Fibroblast of lung (primary cell): ENCODE results near the gene ZFYVE28. TPM values are rescaled to one million over a fixed set of nuclear protein-coding genes. Genes with fewer than 3 reads are reported as not detected.

Source experiments
- DNase-seq, 2 donors: peaks; one replicate each; pipeline versions ENCODE4 v3.0.0 to v3.0.0-alpha.2; 2010; ENCODE audit warnings: low read depth in 2 of 2
- H2AFZ ChIP-seq: 2 replicates; pipeline ENCODE4 v1.5.1; 2012; ENCODE audit warnings: low read length, control low read depth, inconsistent platforms
- H3K27ac ChIP-seq: 2 replicates; pipeline ENCODE4 v1.5.1; 2011; ENCODE audit warnings: low read length, control low read depth; ENCODE audit not compliant: insufficient read depth
- H3K27me3 ChIP-seq: 2 replicates; pipeline ENCODE4 v1.5.1; 2011; ENCODE audit warnings: mild to moderate bottlenecking, low read length; ENCODE audit not compliant: control insufficient read depth, insufficient read depth
- H3K36me3 ChIP-seq: 2 replicates; pipeline ENCODE4 v1.5.1; 2011; ENCODE audit warnings: low read length; ENCODE audit not compliant: control insufficient read depth, insufficient read depth
- H3K4me1 ChIP-seq: 2 replicates; pipeline ENCODE4 v1.5.1; 2011; ENCODE audit warnings: low read length; ENCODE audit not compliant: control insufficient read depth, insufficient read depth; ENCODE audit errors: extremely low read depth
- H3K4me2 ChIP-seq: 2 replicates; pipeline ENCODE4 v1.5.1; 2011; ENCODE audit warnings: low read length, control low read depth; ENCODE audit not compliant: insufficient read depth; ENCODE audit errors: extremely low read depth
- H3K4me3 ChIP-seq, 4 experiments: fragments of 200-600 bp in 1 of 4; sonication (generic) in 1 of 4; replicated peaks in 1 of 4; 2 replicates each; pipeline ENCODE4 v1.5.1; 2011 to 2016; ENCODE audit warnings: low read length in 4 of 4, low read depth in 3 of 4, mild to moderate bottlenecking in 3 of 4, control low read depth in 2 of 4, inconsistent platforms in 1 of 4, mixed read lengths in 1 of 4; ENCODE audit not compliant: insufficient read depth in 1 of 4; ENCODE audit errors: control extremely low read depth in 1 of 4
- H3K79me2 ChIP-seq: 2 replicates; pipeline ENCODE4 v1.5.1; 2012; ENCODE audit warnings: mild to moderate bottlenecking, low read length, inconsistent platforms; ENCODE audit not compliant: control insufficient read depth, insufficient read depth
- H3K9ac ChIP-seq: 2 replicates; pipeline ENCODE4 v1.5.1; 2011; ENCODE audit warnings: mild to moderate bottlenecking, low read length, control low read depth; ENCODE audit not compliant: insufficient read depth
- H3K9me3 ChIP-seq: 2 replicates; pipeline ENCODE4 v1.5.1; 2012; ENCODE audit warnings: low read depth, low read length; ENCODE audit not compliant: control insufficient read depth, insufficient read depth
- H4K20me1 ChIP-seq: 2 replicates; pipeline ENCODE4 v1.5.1; 2011; ENCODE audit warnings: low read length; ENCODE audit not compliant: control insufficient read depth, insufficient read depth; ENCODE audit errors: extremely low read depth
- CTCF ChIP-seq, 2 donors: IDR thresholded peaks in 1 of 2; conservative IDR thresholded peaks in 1 of 2; 1 replicate in 1 of 2; 2 replicates in 1 of 2; pipeline ENCODE4 v1.5.1; 2011 to 2012; ENCODE audit warnings: low read length in 2 of 2, control low read depth in 1 of 2, inconsistent platforms in 1 of 2, low read depth in 1 of 2, mild to moderate bottlenecking in 1 of 2
- EZH2 ChIP-seq: IDR thresholded peaks from 2 replicates; pipeline ENCODE4 v1.5.1; 2012; ENCODE audit warnings: low read length, control low read depth, mild to moderate bottlenecking; ENCODE audit errors: missing control alignments
- polyA plus RNA-seq, 2 donors: library from polyadenylated mRNA; depleted of rRNA in 1 of 2; stranded (reverse) in 1 of 2; unstranded in 1 of 2; fragments of >200 nt; gene quantifications; 2 replicates each; pipeline ENCODE4 v1.2.1, GENCODE V29; 2011 to 2012; ENCODE audit warnings: missing spikeins in 1 of 2
- total RNA-seq: library from RNA; depleted of rRNA; stranded (reverse); fragments of >200 nt; gene quantifications from 2 replicates; pipeline ENCODE4 v1.2.1, GENCODE V29; 2014

The ZFYVE28 gene
- total and polyA plus RNA-seq, 2 donors (not counting 1 experiment from before 2014, with no cell fraction given) = 2.4 to 11.6 TPM

DNA sequence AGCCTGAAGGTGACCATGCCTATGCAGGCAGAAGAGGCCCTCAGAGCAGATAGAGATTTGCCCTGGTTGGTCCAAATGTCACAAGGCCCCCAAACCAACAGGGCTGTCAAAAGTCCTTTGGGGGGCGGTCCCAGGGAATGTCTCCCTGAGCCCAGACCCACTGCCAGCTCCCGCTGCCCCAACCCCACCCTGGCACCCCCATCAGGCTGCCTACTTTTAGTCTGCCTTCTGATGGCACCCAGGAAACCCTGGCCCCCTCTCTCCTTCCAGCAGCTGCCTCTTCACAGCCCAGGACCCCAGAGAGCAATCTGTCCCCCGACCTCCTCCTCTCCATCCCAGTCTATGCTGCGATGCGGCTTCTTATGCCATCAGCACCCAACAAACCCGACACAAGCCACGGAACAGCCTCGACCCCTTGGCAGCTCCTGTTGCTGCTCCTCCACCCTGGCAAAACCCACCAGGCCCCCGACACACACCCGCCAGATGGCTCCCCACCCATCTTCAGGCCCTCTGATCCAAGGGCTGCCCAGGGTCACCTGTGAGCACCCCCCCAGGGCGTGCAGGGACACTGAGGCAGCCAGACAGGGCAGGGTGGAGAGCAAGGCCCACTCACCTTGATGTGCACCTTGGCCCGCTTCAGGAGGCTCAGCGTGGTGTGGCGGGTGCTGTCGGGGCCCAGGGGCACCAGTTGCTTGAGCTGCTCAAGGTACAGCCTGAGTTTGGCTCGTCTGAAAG is 166.5 kb downstream of the ZFYVE28 start:
- H3K4me1 ChIP-seq = peaks cover 4% of the 10 kb centered on the region
- no peak overlapping the region for H3K4me3 ChIP-seq
- H3K27me3 ChIP-seq = no peaks in the 10 kb centered on the region
- no peaks in the 10 kb centered on the region for H4K20me1 ChIP-seq
- no peak overlapping the region for H2AFZ ChIP-seq
- no peak for DNase-seq
- peaks cover 28% of the 10 kb centered on the region for H3K36me3 ChIP-seq
- H3K9ac ChIP-seq = no peak overlapping the region
- H3K27ac ChIP-seq = no peak overlapping the region
- H3K4me2 ChIP-seq = no peak overlapping the region
- H3K79me2 ChIP-seq = no peaks in the 10 kb centered on the region
- no peaks in the 10 kb centered on the region for H3K9me3 ChIP-seq
- no peak for TF ChIP-seq CTCF (conservative IDR thresholded peaks at IDR 0.05 in 1 of 2, IDR thresholded peaks at IDR 0.05 in 1 of 2; ENCODE audit: low read depth in 1 of 2, low read length in 2 of 2)
- TF ChIP-seq EZH2 = no peak

DNA sequence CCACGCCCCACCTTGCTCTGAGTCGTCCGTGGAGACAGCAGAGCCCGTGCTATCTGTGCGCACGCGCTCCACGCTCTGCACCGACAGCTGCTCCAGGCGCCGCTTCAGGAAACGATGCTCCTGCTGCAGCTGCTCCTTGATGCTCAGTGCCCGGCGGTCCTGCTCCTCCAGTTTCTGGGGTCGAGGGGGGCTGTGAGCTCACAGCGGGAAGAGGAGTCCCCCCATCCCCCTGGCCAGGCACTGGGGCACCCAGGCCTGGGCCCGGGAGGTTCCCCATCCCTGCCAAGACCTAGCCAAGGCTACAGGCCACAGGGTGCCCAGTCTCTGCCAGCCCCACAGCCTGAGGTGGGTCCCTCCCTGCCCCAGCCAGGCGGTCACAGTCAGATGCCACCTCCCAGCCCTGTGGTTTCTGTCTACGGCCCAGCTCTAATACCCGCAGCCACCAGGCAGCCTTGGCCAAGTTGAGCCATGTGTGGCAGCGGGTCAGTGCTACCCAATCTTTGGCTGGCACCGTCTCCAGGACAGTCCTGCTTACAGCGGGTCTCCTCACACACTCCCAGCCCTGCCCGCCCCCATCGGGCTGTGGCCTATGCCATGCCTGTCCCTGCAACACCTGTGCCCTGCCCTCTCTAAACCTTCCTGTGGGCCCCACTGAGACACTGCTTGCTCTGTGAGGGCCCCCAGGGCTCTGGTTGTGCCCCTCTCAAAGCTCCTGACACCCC is 167.2 kb downstream of the ZFYVE28 start:
- no peak for DNase-seq
- Histone ChIP-seq H3K27me3 (no peaks in the 10 kb centered on the region), H3K36me3 (peaks cover 28% of the 10 kb centered on the region), H3K9ac (no peak overlapping the region), H3K4me3 (no peak overlapping the region), H4K20me1 (no peaks in the 10 kb centered on the region), H3K27ac (no peak overlapping the region), H2AFZ (no peak overlapping the region), H3K9me3 (no peaks in the 10 kb centered on the region), H3K4me2 (no peak overlapping the region), H3K79me2 (no peaks in the 10 kb centered on the region), H3K4me1 (peaks cover 2% of the 10 kb centered on the region)
- no peak for TF ChIP-seq EZH2
- TF ChIP-seq CTCF (conservative IDR thresholded peaks at IDR 0.05 in 1 of 2, IDR thresholded peaks at IDR 0.05 in 1 of 2; ENCODE audit: low read depth in 1 of 2, low read length in 2 of 2) = no peak

DNA sequence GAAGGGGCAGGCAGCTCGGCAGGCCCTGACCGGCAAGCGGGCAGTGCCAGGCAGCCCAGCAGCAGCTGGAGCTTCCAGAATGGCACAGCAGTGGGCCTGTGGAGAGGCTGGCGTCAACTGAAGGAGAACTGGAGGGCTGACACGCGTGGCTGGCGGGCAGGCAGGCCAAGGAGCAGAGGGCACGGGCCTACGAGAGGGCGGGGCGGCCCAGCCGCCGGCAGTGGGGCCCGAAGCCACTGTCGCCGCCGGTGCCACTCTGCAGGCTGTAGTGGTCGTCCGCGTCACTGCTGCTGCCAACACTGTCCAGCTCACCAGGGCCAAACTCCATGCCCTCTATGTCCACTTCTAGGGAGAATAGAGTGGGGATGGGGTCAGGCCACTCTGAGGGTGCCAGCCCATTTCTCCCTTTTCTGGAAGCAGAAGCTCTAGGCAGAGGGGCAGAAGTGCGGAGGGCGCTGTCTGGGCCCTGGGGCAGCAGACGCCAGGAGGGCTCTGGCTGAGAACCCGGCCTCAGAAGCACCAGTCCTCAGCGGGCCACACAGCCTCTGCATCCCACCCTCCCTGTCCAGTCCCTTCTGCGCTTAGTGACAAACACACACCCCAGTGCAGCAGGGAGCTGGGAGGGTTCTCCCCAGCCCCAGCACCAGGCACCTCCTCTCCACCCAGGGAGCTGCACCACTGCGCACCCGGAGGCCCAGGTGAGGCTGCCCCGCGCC is 167.9 kb downstream of the ZFYVE28 start:
- no peak for DNase-seq

More for the DNA sequence above, 167.9 kb downstream of the ZFYVE28 start:
- Histone ChIP-seq H3K27ac (no peak overlapping the region), H4K20me1 (no peaks in the 10 kb centered on the region), H3K4me1 (no peaks in the 10 kb centered on the region), H3K27me3 (no peaks in the 10 kb centered on the region), H3K9me3 (no peaks in the 10 kb centered on the region), H2AFZ (no peak overlapping the region), H3K36me3 (peaks cover 25% of the 10 kb centered on the region), H3K79me2 (no peaks in the 10 kb centered on the region), H3K4me3 (no peak overlapping the region), H3K4me2 (no peak overlapping the region), H3K9ac (no peak overlapping the region)
- TF ChIP-seq CTCF (conservative IDR thresholded peaks at IDR 0.05 in 1 of 2, IDR thresholded peaks at IDR 0.05 in 1 of 2; ENCODE audit: low read depth in 1 of 2, low read length in 2 of 2) = no peak
- TF ChIP-seq EZH2 = no peak
